ENCODE data around the gene ZNF407.

- TF ChIP-seq ZNF354C (tag by site-specific recombination; IDR thresholded peaks at IDR 0.05; ENCODE audit: borderline replicate concordance, low read depth): no peak
- TF ChIP-seq, protein P1, sequence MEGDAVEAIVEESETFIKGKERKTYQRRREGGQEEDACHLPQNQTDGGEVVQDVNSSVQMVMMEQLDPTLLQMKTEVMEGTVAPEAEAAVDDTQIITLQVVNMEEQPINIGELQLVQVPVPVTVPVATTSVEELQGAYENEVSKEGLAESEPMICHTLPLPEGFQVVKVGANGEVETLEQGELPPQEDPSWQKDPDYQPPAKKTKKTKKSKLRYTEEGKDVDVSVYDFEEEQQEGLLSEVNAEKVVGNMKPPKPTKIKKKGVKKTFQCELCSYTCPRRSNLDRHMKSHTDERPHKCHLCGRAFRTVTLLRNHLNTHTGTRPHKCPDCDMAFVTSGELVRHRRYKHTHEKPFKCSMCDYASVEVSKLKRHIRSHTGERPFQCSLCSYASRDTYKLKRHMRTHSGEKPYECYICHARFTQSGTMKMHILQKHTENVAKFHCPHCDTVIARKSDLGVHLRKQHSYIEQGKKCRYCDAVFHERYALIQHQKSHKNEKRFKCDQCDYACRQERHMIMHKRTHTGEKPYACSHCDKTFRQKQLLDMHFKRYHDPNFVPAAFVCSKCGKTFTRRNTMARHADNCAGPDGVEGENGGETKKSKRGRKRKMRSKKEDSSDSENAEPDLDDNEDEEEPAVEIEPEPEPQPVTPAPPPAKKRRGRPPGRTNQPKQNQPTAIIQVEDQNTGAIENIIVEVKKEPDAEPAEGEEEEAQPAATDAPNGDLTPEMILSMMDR (tag by site-specific recombination; IDR thresholded peaks at IDR 0.05): no peak
- no peak for TF ChIP-seq ZNF629 (tag by site-specific recombination; IDR thresholded peaks at IDR 0.05)
- TF ChIP-seq ZFP37 (tag by site-specific recombination; IDR thresholded peaks at IDR 0.05): no peak
- TF ChIP-seq ZNF274 (IDR thresholded peaks at IDR 0.05; ENCODE audit: low read length): no peak
- no peak for TF ChIP-seq ZNF274 (tag by site-specific recombination; IDR thresholded peaks at IDR 0.05; ENCODE audit: borderline replicate concordance)
- TF ChIP-seq ZNF423 (tag by site-specific recombination; IDR thresholded peaks at IDR 0.05): no peak
- no peak for TF ChIP-seq ELK4 (IDR thresholded peaks at IDR 0.05; ENCODE audit: borderline replicate concordance, low read depth, low read length)
- no peak for TF ChIP-seq REST (tag by site-specific recombination; IDR thresholded peaks at IDR 0.05)
- no peak for TF ChIP-seq YY1 (tag by site-specific recombination; IDR thresholded peaks at IDR 0.05)
These were observed 492.7 kb downstream of the ZNF407 start for GRCh38 chr18:75090336-75090735.

All from HEK293 (cell line).